Measurements from ENCODE around the gene STX16. TPM values are rescaled to one million over a fixed set of nuclear protein-coding genes. Genes with fewer than 3 reads are reported as not detected.

Gene STX16
- total RNA-seq, 2 experiments from 2014 or later, result 108 to 109 TPM

- no peak overlapping the region for H3K4me3 Mint-ChIP-seq
- intact Hi-C loops (cut with micrococcal nuclease), result no loop called here
- DNase-seq (no peak), ATAC-seq (no peak)
- ChIA-PET POLR2A (no interaction called here), CTCF (no interaction called here)
- H3K27me3 Mint-ChIP-seq, result no peaks in the 10 kb centered on the region
- no peak overlapping the region for H3K27ac Mint-ChIP-seq
- no peaks in the 10 kb centered on the region for H3K9me3 Mint-ChIP-seq
- H3K36me3 Mint-ChIP-seq (ENCODE audit: low read depth), result peaks cover 15% of the 10 kb centered on the region
- no peaks in the 10 kb centered on the region for H3K4me1 Mint-ChIP-seq (ENCODE audit: low read depth)
- no peak for TF ChIP-seq CTCF (IDR thresholded peaks at IDR 0.05)
Measured at GRCh38 chr20:58706975-58707681, 56.0 kb downstream of the STX16 start.

- intact Hi-C loops (cut with micrococcal nuclease), result no loop called here
- ATAC-seq (no peak), DNase-seq (no peak)
- no peaks in the 10 kb centered on the region for H3K9me3 Mint-ChIP-seq
- H3K27ac Mint-ChIP-seq, result no peak overlapping the region
- CTCF ChIA-PET, result no interaction called here
- peaks cover 11% of the 10 kb centered on the region for H3K36me3 Mint-ChIP-seq (ENCODE audit: low read depth)
- no peak for TF ChIP-seq CTCF (IDR thresholded peaks at IDR 0.05)
- H3K27me3 Mint-ChIP-seq, result no peaks in the 10 kb centered on the region
- no peaks in the 10 kb centered on the region for H3K4me1 Mint-ChIP-seq (ENCODE audit: low read depth)
- no peak overlapping the region for H3K4me3 Mint-ChIP-seq
- POLR2A ChIA-PET, result no interaction called here
Measured at GRCh38 chr20:58707770-58708169, 56.7 kb downstream of the STX16 start.

GRCh38 chr20:58708246-58708931 is 57.3 kb downstream of the STX16 start:
- ATAC-seq (no peak), DNase-seq (no peak)
- ChIA-PET POLR2A (no interaction called here), CTCF (no interaction called here)
- Mint-ChIP-seq H3K4me3 (no peak overlapping the region), H3K27me3 (no peaks in the 10 kb centered on the region), H3K36me3 (ENCODE audit: low read depth) (peaks cover 5% of the 10 kb centered on the region), H3K4me1 (ENCODE audit: low read depth) (no peaks in the 10 kb centered on the region), H3K9me3 (no peaks in the 10 kb centered on the region), H3K27ac (no peak overlapping the region)
- intact Hi-C loops (cut with micrococcal nuclease), result no loop called here
- no peak for TF ChIP-seq CTCF (IDR thresholded peaks at IDR 0.05)

- Mint-ChIP-seq H3K27me3 (no peaks in the 10 kb centered on the region), H3K9me3 (no peaks in the 10 kb centered on the region), H3K4me3 (no peak overlapping the region), H3K27ac (no peak overlapping the region), H3K36me3 (ENCODE audit: low read depth) (peaks cover under 1% of the 10 kb centered on the region), H3K4me1 (ENCODE audit: low read depth) (no peaks in the 10 kb centered on the region)
- ATAC-seq (no peak), DNase-seq (no peak)
- intact Hi-C loops (cut with micrococcal nuclease), result no loop called here
- TF ChIP-seq CTCF (IDR thresholded peaks at IDR 0.05), result no peak
- ChIA-PET POLR2A (no interaction called here), CTCF (no interaction called here)
Measured at GRCh38 chr20:58709013-58709702, 58.1 kb downstream of the STX16 start.

- no peak overlapping the region for H3K27ac Mint-ChIP-seq
- CTCF ChIA-PET, result no interaction called here
- intact Hi-C loops (cut with micrococcal nuclease), result no loop called here
Measured at GRCh38 chr20:58709703-58710039, 58.6 kb downstream of the STX16 start.

More at GRCh38 chr20:58709703-58710039, 58.6 kb downstream of the STX16 start:
- H3K27me3 Mint-ChIP-seq, result no peaks in the 10 kb centered on the region
- H3K4me3 Mint-ChIP-seq, result no peak overlapping the region
- no peaks in the 10 kb centered on the region for H3K9me3 Mint-ChIP-seq
- POLR2A ChIA-PET, result no interaction called here
- no peak for ATAC-seq
- TF ChIP-seq CTCF (IDR thresholded peaks at IDR 0.05), result no peak
- no peak for DNase-seq
- no peaks in the 10 kb centered on the region for H3K36me3 Mint-ChIP-seq (ENCODE audit: low read depth)
- H3K4me1 Mint-ChIP-seq (ENCODE audit: low read depth), result no peaks in the 10 kb centered on the region

All from activated CD8-positive, alpha-beta T cell treated with anti-CD3 and anti-CD28 coated beads for 36 hours (primary cell).